Liver (tissue), 9 donors: ENCODE data around the gene SLC25A12. TPM values are rescaled to one million over a fixed set of nuclear protein-coding genes. Genes with fewer than 3 reads are reported as not detected.

Experiments
- DNase-seq: peaks from one replicate; pipeline ENCODE4 v3.0.0-alpha.2; 2017; ENCODE audit warnings: low spot score
- H3K27ac ChIP-seq, 2 donors: one replicate each; pipeline ENCODE4 v1.7.0; 2013; ENCODE audit warnings: inconsistent platforms in 2 of 2, low read length in 2 of 2, control low read depth in 1 of 2, low read depth in 1 of 2, mild to moderate bottlenecking in 1 of 2
- H3K27me3 ChIP-seq, 4 donors: one replicate each; pipeline versions ENCODE4 v1.6.1 to v1.7.0; 2013; ENCODE audit warnings: low read length in 3 of 4, inconsistent platforms in 1 of 4, mild to moderate bottlenecking in 1 of 4, moderate library complexity in 1 of 4; ENCODE audit not compliant: control insufficient read depth in 4 of 4, insufficient read depth in 4 of 4
- H3K36me3 ChIP-seq, 4 donors: one replicate each; pipeline versions ENCODE4 v1.6.1 to v1.7.0; 2013; ENCODE audit warnings: low read length in 3 of 4, mild to moderate bottlenecking in 3 of 4, low read depth in 1 of 4, moderate library complexity in 1 of 4; ENCODE audit not compliant: control insufficient read depth in 4 of 4, insufficient read depth in 3 of 4
- H3K4me1 ChIP-seq, 4 donors: one replicate each; pipeline versions ENCODE4 v1.6.1 to v1.7.0; 2013; ENCODE audit warnings: low read length in 3 of 4, mild to moderate bottlenecking in 3 of 4, moderate library complexity in 1 of 4; ENCODE audit not compliant: control insufficient read depth in 4 of 4, insufficient read depth in 4 of 4
- H3K4me3 ChIP-seq, 3 donors: one replicate each; pipeline versions ENCODE4 v1.6.1 to v1.7.0; 2013; ENCODE audit warnings: low read length in 3 of 3, control low read depth in 1 of 3, low read depth in 1 of 3, mild to moderate bottlenecking in 1 of 3
- H3K9ac ChIP-seq, 2 donors: one replicate each; pipeline ENCODE4 v1.7.0; 2013; ENCODE audit warnings: low read length in 2 of 2, mild to moderate bottlenecking in 2 of 2, moderate library complexity in 2 of 2, control low read depth in 1 of 2, low read depth in 1 of 2
- H3K9me3 ChIP-seq, 4 donors: one replicate each; pipeline versions ENCODE4 v1.6.1 to v1.7.0; 2013; ENCODE audit warnings: low read length in 3 of 4; ENCODE audit not compliant: control insufficient read depth in 4 of 4
- EGR1 ChIP-seq, 2 donors: IDR thresholded peaks; 2 replicates each; pipeline ENCODE4 v1.6.1; 2016 to 2018; ENCODE audit warnings: antibody characterized with exemption in 2 of 2, low read depth in 2 of 2
- GABPA ChIP-seq, 2 donors: IDR thresholded peaks in 1 of 2; conservative IDR thresholded peaks in 1 of 2; 2 replicates each; pipeline ENCODE4 v1.6.1; 2016; ENCODE audit warnings: antibody characterized with exemption in 2 of 2, mild to moderate bottlenecking in 1 of 2, moderate library complexity in 1 of 2
- HNF4G ChIP-seq: IDR thresholded peaks from 2 replicates; pipeline ENCODE4 v1.6.1; 2016; ENCODE audit warnings: antibody characterized with exemption
- JUND ChIP-seq, 2 donors: IDR thresholded peaks; 2 replicates each; pipeline ENCODE4 v1.6.1; 2016; ENCODE audit warnings: antibody characterized with exemption in 2 of 2
- NR2F2 ChIP-seq: IDR thresholded peaks from 2 replicates; pipeline ENCODE4 v1.6.1; 2016; ENCODE audit warnings: antibody characterized with exemption
- RAD21 ChIP-seq, 2 donors: IDR thresholded peaks; 2 replicates each; pipeline ENCODE4 v1.6.1; 2016; ENCODE audit warnings: antibody characterized with exemption in 2 of 2, mild to moderate bottlenecking in 2 of 2
- RXRA ChIP-seq, 2 donors: IDR thresholded peaks; 2 replicates each; pipeline ENCODE4 v1.6.1; 2017 to 2018; ENCODE audit warnings: antibody characterized with exemption in 2 of 2, mild to moderate bottlenecking in 1 of 2
- TAF1 ChIP-seq: conservative IDR thresholded peaks from 2 replicates; pipeline ENCODE4 v1.6.1; 2016; ENCODE audit warnings: antibody characterized with exemption, mild to moderate bottlenecking
- YY1 ChIP-seq: IDR thresholded peaks from 2 replicates; pipeline ENCODE4 v1.6.1; 2016; ENCODE audit warnings: antibody characterized with exemption, mild to moderate bottlenecking
- WGBS: extraction: QIAGEN DNeasy Blood & Tissue Kit; methylation state at CpG from one replicate; pipeline ENCODE4 v1.1.7; 2013; 5-methylcytosine and 5-hydroxymethylcytosine counted together
- polyA plus RNA-seq, 2 donors: library from polyadenylated mRNA; stranded (reverse) in 1 of 2; unstranded in 1 of 2; fragments of 200-250 nt in 1 of 2; fragments of >200 nt in 1 of 2; fragmentation: Nextera tagmentation in 1 of 2; extraction: Ambion mirVana in 1 of 2; gene quantifications; one replicate each; pipeline versions ENCODE4 v1.2.1 to v1.2.3, GENCODE V29; 2013 to 2015
- total RNA-seq, 2 donors: library from RNA; depleted of rRNA; stranded (reverse); fragments of >200 nt; gene quantifications; one replicate each; pipeline ENCODE4 v1.2.3, GENCODE V29; 2014
- TF ChIP-seq, protein P1 (sequence below): IDR thresholded peaks from 2 replicates; pipeline ENCODE4 v1.6.1; 2016; ENCODE audit warnings: antibody characterized with exemption
- TF ChIP-seq, protein P2 (sequence below): fragments of 150-350 bp; IDR thresholded peaks from 2 replicates; pipeline ENCODE4 v1.5.1; 2017; ENCODE audit warnings: improper control_type of control experiment, low read depth, low read length; ENCODE audit not compliant: missing input control
- TF ChIP-seq, protein P3 (sequence below): IDR thresholded peaks from 2 replicates; pipeline ENCODE4 v1.6.1; 2016; ENCODE audit warnings: antibody characterized with exemption
- TF ChIP-seq, protein P4 (sequence below): IDR thresholded peaks from 2 replicates; pipeline ENCODE4 v1.6.1; 2016; ENCODE audit warnings: antibody characterized with exemption, mild to moderate bottlenecking
- donor health status: healthy.
- donor health status: healthy.
- donor health status: healthy.
- donor health status: healthy.
- donor health status: healthy.

The SLC25A12 gene
- total and polyA plus RNA-seq, 4 donors, result 0.46 to 4.4 (median 2.1) TPM

DNA sequence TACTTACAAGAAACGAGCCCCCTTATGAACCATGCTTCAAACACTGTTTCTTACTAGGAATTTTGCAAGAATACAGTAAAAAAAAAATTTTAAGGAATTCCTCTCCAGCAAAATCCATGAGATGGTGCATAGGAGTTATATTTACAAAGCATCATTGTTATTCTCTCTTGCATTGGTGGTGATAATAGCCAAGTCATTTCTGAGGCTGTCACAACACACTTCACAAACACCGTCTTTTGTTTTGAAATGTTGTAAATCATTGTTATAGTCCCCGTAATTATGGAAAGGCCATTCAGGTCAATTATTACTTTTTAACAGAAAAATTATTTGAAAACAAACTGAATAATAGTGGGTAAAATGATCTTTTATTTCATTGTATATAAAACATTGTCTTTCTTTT lies 146.7 kb downstream of the SLC25A12 start (continued):
- TF ChIP-seq, protein P1, sequence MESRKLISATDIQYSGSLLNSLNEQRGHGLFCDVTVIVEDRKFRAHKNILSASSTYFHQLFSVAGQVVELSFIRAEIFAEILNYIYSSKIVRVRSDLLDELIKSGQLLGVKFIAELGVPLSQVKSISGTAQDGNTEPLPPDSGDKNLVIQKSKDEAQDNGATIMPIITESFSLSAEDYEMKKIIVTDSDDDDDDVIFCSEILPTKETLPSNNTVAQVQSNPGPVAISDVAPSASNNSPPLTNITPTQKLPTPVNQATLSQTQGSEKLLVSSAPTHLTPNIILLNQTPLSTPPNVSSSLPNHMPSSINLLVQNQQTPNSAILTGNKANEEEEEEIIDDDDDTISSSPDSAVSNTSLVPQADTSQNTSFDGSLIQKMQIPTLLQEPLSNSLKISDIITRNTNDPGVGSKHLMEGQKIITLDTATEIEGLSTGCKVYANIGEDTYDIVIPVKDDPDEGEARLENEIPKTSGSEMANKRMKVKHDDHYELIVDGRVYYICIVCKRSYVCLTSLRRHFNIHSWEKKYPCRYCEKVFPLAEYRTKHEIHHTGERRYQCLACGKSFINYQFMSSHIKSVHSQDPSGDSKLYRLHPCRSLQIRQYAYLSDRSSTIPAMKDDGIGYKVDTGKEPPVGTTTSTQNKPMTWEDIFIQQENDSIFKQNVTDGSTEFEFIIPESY, result no peak
- TF ChIP-seq, protein P2, sequence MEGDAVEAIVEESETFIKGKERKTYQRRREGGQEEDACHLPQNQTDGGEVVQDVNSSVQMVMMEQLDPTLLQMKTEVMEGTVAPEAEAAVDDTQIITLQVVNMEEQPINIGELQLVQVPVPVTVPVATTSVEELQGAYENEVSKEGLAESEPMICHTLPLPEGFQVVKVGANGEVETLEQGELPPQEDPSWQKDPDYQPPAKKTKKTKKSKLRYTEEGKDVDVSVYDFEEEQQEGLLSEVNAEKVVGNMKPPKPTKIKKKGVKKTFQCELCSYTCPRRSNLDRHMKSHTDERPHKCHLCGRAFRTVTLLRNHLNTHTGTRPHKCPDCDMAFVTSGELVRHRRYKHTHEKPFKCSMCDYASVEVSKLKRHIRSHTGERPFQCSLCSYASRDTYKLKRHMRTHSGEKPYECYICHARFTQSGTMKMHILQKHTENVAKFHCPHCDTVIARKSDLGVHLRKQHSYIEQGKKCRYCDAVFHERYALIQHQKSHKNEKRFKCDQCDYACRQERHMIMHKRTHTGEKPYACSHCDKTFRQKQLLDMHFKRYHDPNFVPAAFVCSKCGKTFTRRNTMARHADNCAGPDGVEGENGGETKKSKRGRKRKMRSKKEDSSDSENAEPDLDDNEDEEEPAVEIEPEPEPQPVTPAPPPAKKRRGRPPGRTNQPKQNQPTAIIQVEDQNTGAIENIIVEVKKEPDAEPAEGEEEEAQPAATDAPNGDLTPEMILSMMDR, result no peak
- TF ChIP-seq RXRA (IDR thresholded peaks at IDR 0.05), result no peak

DNA sequence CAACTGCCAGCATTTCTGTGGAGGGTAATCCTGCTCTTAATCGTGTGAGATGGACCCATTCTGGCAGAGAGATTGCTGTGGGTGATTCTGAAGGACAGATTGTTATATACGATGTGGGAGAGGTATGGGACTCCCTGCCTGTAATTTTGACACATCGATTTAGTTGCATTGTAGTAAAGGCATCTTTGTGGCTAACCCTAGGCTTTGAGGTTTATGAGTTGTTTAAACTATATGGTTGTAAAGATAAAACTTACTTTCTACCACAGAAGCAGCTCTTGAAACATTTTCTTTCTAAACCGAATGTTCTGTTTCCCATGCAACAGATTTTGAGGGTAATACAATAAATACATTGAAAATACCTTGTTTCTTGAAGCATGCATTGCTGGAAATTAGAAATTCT lies 148.2 kb downstream of the SLC25A12 start:
- peaks cover 3 to 32% (median 29%) of the 10 kb centered on the region in 4 donors for H3K36me3 ChIP-seq
- H3K4me1 ChIP-seq, result no peaks in the 10 kb centered on the region
- H3K27me3 ChIP-seq, result no peaks in the 10 kb centered on the region
- H3K9me3 ChIP-seq, result no peaks in the 10 kb centered on the region
- H3K4me3 ChIP-seq, result no peak overlapping the region
- no peak overlapping the region for H3K27ac ChIP-seq
- DNase-seq, result no peak
- TF ChIP-seq, protein P3, sequence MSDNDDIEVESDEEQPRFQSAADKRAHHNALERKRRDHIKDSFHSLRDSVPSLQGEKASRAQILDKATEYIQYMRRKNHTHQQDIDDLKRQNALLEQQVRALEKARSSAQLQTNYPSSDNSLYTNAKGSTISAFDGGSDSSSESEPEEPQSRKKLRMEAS, result no peak
- no peak for TF ChIP-seq YY1
- TF ChIP-seq RXRA (IDR thresholded peaks at IDR 0.05), result no peak
- TF ChIP-seq, protein P2, result no peak
- TF ChIP-seq NR2F2, result no peak
- TF ChIP-seq, protein P4, sequence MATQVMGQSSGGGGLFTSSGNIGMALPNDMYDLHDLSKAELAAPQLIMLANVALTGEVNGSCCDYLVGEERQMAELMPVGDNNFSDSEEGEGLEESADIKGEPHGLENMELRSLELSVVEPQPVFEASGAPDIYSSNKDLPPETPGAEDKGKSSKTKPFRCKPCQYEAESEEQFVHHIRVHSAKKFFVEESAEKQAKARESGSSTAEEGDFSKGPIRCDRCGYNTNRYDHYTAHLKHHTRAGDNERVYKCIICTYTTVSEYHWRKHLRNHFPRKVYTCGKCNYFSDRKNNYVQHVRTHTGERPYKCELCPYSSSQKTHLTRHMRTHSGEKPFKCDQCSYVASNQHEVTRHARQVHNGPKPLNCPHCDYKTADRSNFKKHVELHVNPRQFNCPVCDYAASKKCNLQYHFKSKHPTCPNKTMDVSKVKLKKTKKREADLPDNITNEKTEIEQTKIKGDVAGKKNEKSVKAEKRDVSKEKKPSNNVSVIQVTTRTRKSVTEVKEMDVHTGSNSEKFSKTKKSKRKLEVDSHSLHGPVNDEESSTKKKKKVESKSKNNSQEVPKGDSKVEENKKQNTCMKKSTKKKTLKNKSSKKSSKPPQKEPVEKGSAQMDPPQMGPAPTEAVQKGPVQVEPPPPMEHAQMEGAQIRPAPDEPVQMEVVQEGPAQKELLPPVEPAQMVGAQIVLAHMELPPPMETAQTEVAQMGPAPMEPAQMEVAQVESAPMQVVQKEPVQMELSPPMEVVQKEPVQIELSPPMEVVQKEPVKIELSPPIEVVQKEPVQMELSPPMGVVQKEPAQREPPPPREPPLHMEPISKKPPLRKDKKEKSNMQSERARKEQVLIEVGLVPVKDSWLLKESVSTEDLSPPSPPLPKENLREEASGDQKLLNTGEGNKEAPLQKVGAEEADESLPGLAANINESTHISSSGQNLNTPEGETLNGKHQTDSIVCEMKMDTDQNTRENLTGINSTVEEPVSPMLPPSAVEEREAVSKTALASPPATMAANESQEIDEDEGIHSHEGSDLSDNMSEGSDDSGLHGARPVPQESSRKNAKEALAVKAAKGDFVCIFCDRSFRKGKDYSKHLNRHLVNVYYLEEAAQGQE, result no peak
- no peak for TF ChIP-seq TAF1
- TF ChIP-seq HNF4G, result no peak
- no peak for TF ChIP-seq JUND (IDR thresholded peaks at IDR 0.05)
- TF ChIP-seq EGR1 (IDR thresholded peaks at IDR 0.05; ENCODE audit: low read depth in 2 of 2), result no peak
- TF ChIP-seq GABPA (IDR thresholded peaks at IDR 0.05 in 1 of 2, conservative IDR thresholded peaks at IDR 0.05 in 1 of 2), result no peak
- TF ChIP-seq, protein P1, result no peak
- no peak for TF ChIP-seq RAD21 (IDR thresholded peaks at IDR 0.05)
- no peak overlapping the region for H3K9ac ChIP-seq
- WGBS, result 88% methylated on average over 4 of the region's 4 CpGs
